COLO668 (cell line): ENCODE measurements around the gene CES4A.
A peak's percentile ranks its signal among the peaks of the same experiment; 100 is the strongest.
"Not testable (repeated sequence)": the region's sequence is repeated elsewhere in the genome, so short reads cannot be mapped to it uniquely, and the experiment has no call there.

ENCODE experiments used
- DNase-seq: peaks from one replicate; lab custom pipeline; 2025; ENCODE audit not compliant: unreplicated experiment; lab: John Stamatoyannopoulos, UW

Gene CES4A

DNA sequence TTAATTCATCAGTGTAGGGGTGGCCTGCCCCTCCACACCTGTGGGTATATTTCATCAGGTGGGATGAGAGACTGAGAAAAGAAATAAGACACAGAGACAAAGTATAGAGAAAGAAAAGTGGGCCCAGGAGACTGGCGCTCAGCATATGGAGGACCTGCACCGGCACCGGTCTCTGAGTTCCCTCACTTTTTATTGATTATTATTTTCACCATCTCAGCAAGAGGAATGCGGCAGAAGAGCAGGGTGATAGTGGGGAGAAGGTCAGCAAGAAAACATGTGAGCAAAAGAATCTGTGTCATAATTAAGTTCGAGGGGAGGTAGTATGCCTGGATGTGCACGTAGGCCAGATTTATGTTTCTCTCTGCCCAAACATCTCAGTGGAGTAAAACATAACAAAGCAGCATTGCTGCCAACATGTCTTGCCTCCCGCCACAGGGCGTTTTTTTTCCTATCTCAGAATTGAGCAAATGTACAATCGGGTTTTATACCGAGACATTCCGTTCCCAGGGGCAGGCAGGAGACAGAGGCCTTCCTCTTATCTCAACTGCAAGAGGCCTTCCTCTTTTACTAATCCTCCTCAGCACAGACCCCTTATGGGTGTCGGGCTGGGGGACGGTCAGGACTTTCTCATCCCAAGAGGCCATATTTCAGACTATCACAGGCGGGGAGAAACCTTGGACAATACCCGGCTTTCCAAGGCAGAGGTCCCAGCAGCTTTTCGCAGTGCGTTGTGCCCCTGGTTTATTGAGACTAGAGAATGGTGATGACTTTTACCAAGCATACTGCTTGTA is 32.8 kb upstream of the CES4A start:
- DNase-seq = not testable (repeated sequence)

- not testable (repeated sequence) for DNase-seq
Observed at GRCh38 chr16:66956154-66956457, 32.3 kb upstream of the CES4A start.

GRCh38 chr16:66958857-66959703 is 29.3 kb upstream of the CES4A start:
- DNase-seq = no peak

DNA sequence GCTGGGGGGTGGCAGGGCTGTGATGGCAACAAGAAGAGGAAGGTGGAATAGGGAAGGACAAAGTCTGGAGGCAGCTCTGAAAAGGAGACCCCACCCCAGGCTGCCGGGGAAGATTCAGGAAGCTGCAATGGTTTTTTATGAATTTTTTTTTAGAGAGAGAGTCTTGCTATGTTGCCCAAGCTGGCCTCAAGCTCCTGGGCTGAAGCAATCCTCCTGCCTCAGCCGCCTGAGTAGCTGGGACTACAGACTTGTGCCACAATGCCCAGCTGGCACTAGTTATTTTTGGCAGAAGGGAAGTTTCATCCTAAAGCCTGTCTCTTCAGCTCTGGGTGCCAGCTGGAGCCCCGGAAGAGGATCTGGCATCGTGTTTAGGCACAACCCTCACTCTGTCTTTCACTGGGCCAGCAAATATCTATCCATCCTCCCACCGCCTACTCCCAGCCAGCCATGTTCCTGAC is 28.7 kb upstream of the CES4A start:
- DNase-seq = no peak

DNA sequence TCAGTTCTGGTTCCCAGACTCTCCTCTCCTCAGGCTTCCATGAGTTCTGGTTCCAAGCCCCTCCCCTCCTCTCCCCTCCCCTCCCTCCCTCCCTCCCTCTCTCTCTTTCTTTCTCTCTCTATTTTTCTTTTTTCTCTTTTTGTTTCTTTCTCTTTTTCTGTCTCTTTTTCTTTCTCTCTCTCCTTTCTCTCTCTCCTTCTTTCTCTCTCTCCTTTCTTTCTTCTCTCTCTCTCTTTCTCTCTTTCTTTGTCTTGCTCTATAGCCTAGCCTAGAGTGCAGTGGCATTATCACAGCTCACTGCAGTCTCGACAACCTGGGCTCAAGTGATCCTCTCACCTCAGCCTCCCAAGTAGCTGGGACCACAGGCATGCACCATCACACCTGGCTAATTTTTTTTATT is 28.1 kb upstream of the CES4A start:
- DNase-seq = no peak

- peak; percentile 83 for DNase-seq
Observed at GRCh38 chr16:66961065-66961744, 27.2 kb upstream of the CES4A start, which contains the start of gene CES3. TSS of gene CES3 (plus strand) at chr16:66961266. CDS start at chr16:66961308, 42 bp downstream.

DNA sequence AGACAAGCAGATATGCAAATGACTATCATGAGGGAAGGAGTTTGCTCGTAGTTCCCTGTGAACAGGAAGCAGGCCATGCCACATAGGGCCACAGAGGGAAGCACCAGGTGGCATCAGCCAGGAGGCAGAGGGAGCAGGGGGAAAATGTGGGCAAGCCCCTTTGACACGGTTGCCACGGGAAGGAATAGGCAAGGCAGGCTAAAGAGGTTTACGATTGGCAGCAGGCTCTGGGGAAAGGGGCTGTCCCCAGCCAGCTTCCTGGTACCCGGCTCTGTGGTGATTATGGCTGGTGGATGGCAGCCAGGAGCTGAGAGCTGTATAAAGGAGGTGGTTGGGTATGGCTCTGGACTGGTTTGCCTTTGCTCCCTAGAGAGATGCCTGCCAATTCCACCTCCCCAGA is 26.5 kb upstream of the CES4A start:
- DNase-seq = peak; percentile 22

GRCh38 chr16:66964049-66964448 is 24.3 kb upstream of the CES4A start:
- peak; percentile 5 for DNase-seq

DNA sequence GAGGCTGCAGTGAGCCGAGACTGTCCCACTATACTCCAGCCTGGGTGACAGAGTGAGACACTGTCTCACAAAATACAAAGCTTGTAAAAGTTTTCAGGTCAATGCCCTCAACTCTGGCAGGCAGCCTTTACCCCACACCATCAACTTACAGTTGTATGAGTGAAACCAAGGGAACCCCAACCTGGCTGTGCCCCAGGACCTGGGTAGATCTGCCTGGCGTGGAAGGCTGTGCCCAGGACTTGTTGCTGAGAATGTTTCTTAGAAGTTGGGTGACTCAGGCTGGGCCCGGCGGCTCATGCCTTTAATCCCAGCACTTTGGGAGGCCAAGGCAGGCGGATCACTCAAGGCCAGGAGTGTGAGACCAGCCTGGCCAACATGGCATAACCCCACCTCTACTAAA is 19.5 kb upstream of the CES4A start:
- no peak for DNase-seq

DNA sequence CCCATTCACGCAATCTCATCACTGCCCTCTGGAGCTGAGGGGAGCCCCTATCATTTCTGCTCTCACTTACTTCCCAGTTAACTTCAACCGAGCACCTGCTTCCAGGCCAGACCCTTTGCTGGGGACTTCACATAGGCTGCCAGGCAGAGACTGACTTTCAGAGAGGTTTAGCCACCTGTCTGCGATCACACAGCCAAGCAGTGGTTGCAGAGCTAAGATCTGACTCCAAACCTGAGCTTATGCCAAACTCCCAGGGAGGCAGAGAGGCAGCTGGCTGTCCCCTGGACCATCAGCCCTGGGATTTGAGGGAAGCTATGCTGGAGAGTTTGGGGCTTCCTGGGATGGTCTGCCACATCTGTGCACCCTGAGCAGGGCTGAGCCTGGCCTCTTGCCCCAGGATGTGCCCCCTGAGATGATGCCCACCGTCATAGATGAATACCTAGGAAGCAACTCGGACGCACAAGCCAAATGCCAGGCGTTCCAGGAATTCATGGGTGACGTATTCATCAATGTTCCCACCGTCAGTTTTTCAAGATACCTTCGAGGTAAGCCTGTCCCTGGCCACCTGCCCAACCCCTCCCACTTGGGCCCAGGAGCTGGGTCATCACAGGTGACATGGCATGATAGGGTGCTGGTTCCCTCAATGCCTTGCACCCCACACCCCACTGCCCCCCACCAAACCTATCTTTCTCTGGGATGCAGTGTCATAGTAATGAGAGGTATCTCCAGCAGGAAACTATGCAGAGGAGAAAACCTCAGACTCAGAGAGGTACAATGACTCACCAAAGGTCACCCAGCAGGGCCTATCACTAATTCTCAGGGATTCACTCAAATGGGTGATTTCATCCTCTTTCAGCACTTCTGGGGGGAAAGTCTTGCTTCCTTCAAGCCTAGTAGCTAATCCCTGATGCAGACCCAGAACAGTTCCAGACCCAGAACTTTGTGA is 17.3 kb upstream of the CES4A start:
- no peak for DNase-seq

DNA sequence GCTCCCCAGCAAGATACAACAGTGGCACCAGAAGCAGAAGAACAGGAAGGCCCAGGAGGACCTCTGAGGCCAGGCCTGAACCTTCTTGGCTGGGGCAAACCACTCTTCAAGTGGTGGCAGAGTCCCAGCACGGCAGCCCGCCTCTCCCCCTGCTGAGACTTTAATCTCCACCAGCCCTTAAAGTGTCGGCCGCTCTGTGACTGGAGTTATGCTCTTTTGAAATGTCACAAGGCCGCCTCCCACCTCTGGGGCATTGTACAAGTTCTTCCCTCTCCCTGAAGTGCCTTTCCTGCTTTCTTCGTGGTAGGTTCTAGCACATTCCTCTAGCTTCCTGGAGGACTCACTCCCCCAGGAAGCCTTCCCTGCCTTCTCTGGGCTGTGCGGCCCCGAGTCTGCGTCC is 15.4 kb upstream of the CES4A start:
- no peak for DNase-seq

DNA sequence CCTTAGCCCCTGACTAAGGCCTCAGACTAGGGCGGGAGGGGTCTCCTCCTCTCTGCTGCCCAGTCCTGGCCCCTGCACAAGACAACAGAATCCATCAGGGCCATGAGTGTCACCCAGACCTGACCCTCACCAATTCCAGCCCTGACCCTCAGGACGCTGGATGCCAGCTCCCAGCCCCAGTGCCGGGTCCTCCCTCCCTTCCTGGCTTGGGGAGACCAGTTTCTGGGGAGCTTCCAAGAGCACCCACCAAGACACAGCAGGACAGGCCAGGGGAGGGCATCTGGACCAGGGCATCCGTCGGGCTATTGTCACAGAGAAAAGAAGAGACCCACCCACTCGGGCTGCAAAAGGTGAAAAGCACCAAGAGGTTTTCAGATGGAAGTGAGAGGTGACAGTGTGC is 14.7 kb upstream of the CES4A start:
- no peak for DNase-seq

GRCh38 chr16:66974156-66974931 is 14.0 kb upstream of the CES4A start:
- not testable (repeated sequence) for DNase-seq

DNA sequence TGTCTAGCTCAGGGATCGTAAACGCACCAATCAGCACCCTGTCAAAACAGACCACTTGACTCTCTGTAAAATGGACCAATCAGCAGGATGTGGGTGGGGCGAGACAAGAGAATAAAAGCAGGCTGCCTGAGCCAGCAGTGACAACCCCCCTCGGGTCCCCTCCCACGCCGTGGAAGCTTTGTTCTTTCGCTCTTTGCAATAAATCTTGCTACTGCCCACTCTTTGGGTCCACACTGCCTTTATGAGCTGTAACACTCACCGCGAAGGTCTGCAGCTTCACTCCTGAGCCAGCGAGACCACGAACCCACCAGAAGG is 13.5 kb upstream of the CES4A start:
- DNase-seq = peak; percentile 11

DNA sequence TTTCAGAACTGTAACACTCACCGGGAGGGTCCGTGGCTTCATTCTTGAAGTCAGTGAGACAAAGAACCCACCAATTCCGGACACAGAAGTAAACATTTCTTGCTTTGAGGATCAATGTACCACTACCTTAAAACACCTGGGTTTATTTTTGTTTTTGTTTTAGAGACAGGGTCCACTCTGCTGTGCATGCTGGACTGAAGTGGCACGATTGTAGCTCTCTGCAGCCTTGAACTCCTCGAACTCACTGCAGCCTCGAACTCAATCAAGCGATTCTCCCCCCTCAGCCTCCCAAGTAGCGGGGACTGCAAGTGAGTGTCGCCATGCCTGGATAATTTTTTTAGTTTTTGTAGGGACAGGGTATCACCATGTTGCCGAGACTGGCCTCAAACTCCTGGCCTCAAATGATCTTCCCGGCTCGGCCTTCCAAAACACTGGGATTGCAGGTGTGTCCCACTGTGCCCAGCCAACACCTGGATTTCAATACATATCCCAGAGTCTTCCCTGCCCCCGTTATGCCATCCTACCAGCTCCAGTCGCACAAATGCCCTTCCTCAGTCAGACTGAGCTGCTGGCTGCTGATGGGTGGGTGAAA is 13.0 kb upstream of the CES4A start:
- no peak for DNase-seq

GRCh38 chr16:66976746-66977145 is 11.6 kb upstream of the CES4A start:
- peak; percentile 17 for DNase-seq

DNA sequence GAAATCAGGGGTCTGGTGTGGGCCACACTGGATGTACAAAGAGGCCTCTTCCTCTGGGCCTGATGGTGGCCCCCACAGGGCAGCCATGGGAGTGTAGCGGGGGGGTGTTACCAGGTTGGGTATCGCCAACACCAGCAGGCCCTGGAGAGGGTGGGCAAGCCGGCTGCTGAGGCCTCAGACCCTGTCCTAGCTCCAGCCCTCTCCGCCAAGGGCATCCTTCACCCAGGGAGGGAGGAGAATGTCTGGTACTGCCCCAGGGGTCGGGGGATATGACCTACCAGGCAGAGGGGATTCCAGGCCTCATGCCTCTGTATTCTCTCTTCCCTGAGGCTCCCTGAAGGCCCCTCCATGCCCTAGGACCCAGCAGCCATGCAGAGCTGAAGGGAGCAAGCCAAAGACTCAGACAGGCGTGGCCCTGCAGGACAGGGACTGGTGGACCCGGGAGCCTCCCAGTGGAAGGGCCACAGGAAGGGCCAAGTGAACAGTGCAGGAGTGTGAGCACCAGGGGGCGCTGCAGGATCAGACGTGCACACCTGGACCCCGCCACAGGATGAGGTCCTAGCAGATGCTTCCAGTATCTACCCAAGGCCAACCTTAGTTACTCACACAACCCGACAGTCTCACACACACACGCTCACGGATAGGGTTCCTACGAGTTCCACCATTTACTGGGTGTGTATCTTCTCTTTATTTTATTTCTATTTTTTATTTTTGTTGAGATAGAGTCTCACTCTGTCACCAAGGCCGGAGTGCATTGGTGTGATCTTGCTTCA is 10.9 kb upstream of the CES4A start:
- peak; percentile 88 for DNase-seq

DNA sequence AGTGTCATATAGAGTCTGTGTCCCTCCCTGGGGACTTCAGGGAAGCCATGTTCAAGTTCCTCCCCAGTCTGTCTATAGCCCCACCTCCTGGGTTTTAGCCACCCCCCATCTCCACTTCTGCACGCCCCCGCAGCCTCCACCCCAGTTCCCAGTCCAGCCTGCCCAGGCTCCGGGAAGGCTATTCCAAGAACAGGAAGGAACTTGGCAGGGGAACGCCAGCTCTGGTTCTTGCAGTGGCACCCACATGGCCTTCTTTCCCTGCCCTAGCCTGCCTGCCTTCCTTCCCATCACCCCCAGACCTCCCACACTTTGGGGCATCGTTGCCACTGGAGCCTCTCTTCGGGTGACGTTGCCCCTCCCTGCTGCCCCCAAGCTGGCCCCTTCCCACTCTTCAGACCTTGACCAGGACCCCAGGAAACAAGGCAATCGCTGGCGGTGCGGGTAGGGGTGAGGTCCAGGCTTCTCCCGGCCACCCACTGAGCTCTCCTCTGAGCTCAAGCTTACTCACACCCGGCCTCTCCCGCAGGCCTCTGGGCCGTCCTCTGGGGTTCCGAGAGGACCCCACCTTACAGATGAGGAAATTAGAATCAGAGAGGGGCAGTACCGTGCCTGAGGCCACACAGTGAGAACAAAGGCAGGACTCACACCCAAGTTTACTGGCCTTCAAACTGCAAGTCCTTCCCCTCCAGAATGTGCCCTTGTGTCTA is 9.2 kb upstream of the CES4A start:
- no peak for DNase-seq
